DMS53 (cell line): Measurements from ENCODE around the gene SLC1A5.
A peak's percentile ranks its signal among the peaks of the same experiment; 100 is the strongest.

Source experiments
- DNase-seq: peaks from one replicate; lab custom pipeline; 2025; lab: John Stamatoyannopoulos, UW

The SLC1A5 gene

DNA sequence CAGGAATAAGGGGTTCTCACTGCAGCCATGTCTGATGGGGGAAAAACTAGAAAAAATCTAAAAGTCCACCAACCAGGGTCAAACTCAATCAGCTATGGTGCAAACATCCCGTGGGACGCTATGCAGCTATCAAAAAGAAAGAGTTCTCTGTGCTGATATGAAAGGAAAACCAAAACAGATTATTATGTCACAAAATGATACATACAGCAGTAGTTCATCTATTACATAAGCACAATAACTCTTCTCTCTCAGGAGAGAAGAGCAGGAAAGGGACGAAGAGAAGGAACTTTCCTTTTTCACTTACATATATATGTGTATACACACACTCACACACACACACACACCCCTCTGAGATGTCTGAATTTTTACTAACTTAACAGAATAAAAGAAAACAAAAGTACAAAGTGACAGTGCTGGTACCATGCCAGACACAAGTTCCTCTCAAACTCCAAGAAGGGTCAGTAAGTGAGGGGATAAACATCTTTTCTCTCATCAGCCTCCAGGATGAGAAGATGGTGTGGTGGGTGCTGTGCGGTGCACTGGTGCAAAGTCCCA is 45.4 kb downstream of the SLC1A5 start:
- DNase-seq = no peak

DNA sequence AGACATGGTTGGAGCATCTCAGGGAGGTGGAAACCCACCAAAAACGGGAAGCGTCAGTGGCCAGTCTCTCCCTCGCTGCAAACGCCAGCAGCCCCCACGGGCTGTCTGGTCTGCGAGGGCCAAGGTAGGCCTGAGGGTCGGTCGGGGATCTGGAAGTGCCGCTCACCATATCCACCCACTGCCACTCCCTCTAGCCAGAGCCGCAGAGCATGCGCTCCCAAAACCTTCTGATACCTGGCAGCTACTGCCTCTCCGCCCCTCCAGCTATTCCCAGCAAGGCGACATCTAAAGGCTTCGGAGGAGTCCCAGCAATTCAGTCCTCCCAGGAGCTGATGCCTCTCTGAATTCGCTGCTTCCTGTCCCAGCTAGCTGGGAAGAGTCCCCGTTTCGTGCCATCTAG is 46.9 kb downstream of the SLC1A5 start:
- DNase-seq = no peak

DNA sequence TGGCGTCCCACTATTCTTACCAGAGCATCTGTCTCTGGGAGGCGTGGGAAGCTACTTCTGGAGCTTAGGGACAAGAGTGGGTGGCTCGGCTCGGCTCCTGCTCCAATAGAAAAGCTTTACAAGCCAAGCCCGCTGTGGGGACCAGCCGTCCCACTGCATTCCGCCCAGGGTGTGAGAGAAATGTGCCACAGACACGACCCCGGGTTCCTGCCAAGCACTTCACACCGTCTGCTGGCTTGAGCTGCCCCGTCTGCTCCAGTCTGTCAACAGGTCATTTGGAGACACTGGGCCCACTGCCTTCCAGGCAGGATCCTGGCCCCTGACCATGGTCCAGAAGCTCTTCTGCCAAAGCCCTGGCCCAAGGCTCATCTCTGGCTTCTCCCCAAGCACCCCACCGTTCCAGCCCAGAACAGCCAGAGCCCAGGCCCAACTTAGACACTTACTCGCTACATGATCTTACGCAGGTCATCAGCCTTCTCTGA is 49.1 kb downstream of the SLC1A5 start:
- DNase-seq = no peak

DNA sequence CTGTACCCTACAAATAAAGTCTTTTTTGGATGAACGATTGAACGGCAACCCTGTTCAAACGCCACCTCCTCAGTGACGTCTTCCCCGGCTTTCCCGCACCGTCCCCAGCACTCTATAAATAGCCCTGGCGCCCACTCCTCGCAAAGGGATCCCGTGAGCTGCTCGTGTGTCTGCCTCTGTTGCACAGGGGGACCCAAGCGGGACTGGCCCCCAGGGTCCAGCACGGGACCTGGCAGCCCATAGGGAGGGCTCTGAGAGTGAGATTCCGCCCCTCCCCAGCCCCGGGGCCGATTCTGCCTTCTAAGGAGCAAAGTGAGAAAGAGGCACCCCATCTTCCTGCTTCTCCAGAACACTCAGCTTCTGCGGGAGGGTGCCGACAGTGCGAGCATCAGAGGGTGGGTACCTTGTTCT is 50.6 kb downstream of the SLC1A5 start:
- no peak for DNase-seq

DNA sequence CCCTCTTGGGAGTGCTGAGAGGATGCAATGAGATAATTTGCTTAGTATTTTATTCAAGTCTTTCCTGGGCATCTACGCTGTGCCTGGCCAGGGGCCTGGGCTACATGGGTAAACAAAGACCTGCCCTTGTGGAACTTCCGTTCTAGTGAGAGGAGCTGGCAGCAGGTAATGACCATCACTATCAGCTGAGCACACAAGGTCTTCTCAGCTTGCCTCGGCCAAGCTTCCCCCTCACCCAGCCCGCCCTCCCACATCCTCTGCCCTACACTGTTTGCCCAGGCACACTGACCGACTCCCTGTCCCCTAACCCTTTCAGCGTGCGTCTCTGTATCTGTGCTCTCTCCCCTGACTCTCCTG is 51.1 kb downstream of the SLC1A5 start:
- DNase-seq = no peak

DNA sequence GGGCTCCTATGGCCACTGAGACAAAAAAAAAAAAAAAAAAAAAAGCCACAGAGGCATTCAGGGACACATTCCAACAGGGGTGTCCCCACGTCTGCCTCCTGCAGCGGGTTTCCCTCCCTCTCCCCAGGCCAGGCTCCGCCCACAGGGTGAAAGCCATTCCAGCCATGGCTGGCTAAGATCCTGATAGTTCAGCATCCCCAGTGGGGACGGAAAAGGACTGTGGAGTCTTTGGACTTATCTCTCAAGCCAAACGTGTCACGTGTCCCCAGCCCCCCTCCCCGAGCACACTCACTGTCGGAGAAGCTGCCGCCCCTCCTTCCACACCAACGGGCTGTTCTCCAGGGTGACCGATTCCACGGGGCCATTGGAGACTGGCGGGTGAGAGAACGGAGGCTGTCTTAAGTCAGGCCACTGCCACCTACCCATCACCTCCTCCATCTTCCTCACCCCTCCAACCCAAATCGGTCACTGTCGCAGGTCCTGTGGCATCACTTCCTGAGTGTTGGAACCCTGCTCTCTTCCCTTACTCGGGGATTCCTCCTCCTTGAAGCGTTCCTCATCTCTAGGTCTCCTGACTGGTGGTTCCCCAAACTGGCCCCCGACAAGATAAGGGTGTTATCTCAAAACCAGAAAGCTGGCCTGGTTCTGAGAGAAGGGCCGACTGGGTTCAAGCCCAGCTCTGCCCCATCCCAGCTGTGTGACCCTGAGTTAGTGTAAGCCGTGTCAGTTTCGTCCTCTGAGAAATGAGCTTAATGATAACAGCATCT is 51.7 kb downstream of the SLC1A5 start:
- peak; percentile 16 for DNase-seq

DNA sequence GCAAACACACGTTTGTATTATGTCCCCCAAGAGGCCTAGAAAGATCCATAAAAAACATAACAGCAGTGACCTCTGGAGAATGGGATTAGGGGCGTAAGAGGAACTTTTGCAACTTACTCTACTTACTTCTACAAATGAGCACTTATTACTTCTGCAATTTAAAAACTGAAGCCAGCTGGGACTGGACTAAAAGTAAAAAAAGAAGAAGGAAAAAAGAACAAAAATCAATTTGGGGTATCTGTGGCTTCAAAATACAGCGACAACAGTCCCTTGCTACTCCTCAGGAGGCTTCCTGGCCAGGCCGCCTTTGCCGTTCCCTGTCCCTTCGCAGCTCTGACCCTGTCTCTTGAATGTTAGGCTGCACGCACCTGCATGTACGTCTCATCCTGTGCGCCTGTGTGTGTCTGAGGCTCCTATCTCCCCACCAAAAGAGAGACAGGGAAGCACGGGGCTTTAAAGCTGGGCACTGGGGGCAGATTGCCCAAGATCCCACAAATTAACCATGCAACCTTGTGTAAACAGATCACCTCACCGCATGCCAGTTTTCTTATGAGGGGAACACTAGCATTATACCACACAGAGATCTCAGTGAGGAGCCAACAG is 54.6 kb downstream of the SLC1A5 start:
- no peak for DNase-seq

DNA sequence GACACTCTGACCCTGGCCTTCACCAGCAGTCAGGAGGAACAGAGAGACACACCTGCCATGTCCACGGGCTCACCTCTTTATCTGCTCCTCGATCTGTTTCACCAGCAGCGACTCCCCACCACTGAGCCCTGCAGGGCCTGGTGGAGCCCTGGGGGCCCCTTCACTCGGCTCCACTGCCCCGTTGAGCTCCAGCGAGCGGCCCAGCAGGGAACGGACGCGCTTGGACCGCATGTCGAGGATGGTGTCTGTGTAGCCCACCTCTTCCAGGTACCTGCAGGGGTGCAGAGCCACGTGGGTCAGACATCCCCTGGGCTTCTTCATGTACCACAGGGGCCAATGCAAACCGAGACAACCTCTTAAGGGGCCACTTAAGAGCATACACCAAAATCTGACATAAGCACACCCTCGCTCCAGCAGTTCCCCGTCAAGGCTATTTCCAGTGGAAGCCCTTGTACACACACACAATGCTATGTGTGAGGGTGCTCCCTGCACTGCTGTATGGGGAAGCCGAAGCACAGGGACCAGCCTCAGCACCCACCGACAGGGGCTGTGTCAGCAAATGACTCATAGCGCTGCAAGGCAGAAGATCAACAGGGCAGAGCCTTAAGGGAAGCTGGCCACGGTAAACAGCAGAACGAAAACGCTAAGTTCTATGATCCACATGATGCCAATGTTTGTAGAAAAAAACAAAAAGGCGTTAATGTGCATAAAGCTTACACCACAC is 55.3 kb downstream of the SLC1A5 start:
- DNase-seq = no peak

DNA sequence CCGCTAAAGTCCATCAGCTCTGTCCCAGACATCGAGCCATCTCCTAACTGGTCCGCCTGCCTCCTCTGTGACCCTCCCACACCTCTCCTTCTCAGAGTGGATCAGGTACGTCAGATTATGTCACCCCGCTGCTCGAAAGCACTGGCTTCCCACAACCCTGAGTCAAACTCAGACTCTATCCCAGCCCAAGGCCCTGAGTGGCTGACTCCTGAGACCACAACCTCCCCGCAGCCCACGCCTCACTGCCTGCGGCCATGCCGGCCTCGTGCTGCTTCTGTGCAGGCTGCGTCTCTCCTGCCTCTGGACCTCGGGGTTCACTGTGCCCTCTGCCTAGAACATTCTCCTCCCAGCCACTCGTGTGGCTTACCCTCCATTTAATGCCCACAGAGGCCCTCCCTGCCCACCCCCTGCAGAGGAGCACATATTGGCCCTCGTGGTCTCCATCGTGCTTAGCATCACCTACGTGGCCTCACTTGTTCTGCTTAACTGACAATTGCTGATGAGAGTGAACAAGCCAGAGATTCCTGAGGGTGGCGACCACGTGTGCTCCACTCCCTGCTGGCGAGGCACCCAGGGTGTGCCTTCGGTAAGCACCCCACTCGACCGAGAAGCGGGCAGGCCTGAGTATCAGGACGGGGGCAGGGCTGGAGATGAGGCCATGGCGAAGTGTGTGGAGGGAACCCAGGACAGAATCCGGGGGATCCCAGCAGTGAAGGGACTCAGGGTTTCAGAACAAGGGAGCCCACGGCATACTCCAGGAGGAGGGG is 56.0 kb downstream of the SLC1A5 start:
- no peak for DNase-seq

DNA sequence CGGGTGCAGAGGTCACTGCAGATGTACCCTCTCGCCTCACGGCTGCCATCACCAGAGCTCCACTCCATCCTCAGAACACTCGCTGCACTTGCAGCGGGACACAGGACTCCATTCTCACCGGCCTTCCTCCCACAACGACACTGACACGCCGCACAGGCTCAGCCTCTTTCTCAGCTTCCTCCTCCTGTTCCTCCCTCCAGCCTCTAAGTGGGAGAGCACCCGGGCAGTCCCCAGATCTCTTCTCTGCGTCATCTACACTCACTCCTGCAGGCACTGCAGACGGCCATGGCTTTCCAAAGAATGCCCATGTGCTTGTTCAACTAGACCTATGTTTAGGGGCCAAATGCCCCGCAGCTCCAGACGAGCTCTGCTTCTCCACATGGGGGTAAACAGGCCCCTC is 56.8 kb downstream of the SLC1A5 start:
- no peak for DNase-seq

DNA sequence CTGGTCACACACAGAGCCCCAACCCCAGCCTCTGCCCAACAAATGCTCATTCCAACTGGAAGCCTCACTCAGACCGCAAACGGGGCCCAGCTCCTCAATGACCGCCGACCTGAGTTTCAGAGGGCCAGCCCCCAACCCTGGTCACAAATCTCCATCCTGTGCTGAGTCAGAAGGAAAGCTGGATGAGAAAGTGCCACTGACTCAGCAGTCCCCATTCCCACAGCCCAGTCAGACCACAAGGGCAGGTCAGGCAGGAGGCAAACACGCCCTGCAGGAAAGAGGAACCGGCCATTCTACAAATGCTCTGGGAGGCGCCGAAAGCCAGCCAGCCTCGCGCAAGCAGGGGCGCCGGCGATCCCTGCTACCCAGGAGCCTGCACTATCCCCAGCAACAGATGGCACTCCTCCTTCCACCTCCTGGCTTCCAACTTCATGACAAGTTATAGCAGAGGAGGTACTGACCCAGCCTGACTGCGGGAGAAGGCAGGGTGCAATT is 57.3 kb downstream of the SLC1A5 start:
- DNase-seq = peak; percentile 30

DNA sequence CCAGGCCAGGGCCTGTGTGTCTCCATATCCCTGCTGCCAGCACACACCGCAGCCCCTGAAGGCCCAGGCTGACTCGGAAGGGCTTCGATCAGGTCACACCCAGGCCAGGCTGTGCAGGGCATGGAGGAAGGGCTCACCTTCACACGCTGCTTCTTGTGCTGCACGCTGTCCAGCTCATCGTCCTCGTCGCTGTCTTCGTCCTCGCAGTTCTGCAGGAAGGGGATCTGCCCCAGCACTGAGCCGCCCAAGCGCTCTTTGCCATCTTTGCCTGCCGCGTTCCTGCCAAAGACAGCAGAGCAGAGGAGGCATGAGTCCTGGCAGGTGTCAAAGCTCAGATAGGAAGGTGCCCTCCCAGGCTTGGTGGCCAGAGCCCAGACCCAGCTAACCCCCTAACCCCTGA is 57.8 kb downstream of the SLC1A5 start:
- DNase-seq = no peak

DNA sequence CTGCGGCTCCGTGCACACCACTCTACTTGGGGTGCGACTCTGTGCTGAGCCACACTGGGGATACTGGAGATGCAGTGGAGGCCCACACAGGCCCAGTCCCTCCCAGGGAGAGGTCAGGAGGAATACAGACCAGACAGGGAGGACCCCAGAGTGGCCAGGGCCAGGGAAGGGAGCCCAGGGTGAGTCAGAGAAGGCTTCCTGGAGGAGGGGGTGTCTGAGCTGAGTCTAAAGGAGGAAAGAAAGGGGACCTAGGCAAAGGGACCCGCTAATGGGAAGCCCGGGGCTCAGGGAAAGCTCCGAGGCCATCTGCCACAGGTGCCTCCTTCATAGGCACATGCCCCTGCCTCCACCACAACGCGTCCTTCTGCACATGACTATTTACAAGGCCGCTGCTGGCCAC is 58.2 kb downstream of the SLC1A5 start:
- no peak for DNase-seq

DNA sequence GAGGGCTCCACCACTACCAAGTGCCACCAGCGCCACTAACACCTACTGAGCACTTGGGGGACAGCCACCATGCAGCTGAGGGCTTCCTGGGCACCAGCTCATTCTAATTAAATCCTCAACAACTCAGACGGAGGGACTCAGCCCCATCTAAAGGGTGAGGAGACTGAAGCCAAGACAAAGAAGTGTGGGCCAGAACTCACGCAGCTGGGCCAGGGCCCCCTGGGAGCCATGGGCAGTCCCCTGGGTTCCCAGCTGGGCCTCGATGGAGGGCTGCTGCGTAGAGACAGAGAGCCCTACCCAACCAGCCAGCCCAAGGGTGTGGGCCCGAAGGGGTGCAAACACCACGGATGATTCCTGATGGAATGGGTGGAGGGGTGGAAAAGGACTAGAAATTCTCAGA is 58.7 kb downstream of the SLC1A5 start:
- DNase-seq = no peak

DNA sequence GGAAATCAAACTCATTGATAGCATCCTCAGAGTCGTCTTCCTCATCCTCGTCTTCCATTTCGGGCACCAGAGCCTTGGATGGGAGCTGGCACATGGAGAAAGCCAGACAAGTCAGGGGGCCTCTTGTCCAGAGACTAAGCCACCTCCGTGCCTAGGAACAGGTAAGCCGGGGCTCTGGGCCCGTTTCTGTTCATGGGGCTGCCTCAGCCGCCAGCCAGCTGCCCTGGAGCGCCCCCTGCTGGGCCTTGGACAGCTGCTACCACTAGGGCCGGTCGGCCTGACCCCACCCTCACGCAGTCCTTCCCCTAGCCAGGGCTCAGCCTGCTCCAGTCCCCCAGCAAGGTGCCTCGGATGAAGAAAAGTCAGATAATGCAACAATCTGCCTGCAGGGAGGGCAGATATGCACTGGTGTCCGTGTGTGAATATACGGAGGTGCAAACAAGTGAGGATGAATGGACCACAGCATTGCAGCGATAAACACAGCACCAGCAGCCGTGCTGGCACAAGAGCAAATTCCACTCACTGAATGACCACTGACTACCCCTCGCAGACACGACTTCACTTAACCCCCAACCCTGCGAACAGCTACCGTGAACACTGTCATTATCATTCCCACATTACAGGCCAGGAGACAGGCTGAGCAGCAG is 59.6 kb downstream of the SLC1A5 start:
- peak; percentile 85 for DNase-seq

DNA sequence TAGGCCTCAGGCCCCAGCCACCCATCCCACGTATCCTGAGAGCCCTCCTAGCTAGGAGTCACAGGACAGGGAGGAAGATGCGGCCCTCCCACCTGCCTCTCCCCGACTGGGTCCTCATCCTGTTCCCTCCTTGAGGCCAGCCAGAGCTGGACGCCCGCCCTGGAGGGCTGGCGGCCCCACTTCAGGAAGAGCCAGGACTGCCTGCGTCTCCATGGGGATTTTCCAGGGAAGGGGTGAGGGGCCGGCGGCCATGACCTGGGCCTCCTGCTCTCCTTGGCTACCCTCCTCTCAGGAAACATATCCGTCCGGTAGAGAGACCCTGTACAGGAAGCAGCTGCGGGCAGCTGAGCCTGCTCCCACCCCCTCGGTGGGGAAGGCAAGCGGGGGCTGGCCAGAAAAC is 60.2 kb downstream of the SLC1A5 start:
- DNase-seq = no peak

DNA sequence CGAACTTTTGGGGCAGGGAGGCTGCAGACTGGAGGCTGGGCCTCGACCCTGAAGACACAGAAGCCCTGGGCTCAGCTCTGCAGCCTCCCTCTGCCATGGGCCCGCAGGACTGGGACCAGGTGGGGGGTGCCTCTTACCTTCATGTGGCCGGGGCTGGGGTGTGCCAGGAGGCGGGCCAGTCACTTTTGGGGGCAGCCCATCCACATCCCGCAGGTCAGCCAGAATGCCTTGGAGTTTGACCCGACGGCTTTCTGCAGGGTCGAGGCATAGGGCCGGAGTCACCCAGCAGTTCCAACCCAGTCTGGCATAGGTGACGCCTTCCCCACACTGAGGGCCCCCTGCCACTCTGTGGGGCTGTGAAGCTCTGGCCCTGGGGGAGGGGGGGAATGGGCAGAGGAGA is 60.6 kb downstream of the SLC1A5 start:
- no peak for DNase-seq

DNA sequence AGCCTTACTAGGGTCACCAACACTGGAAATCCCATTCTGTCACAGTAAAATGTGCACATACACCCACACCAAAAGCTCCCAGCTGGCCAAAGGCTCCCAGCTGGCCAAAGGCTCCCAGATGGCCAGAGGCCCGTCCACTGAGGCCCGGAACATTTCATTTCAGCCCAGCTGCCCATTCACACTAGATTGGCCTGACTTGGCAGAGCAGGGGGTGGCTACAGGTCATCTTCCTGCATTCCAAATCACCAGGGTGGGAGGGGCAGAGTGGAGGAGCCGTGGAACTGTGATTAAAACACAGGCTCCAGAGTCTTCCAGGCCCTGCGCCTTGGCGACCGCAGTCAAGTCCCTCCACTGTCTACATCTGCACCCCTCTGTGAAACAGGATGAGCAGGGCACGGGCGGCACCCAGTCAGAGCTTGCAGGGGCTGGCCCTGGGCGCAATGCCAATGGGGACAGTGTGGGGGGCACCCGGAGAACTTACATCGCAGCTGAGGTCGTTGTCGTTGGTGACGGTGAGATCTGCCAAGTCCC is 61.4 kb downstream of the SLC1A5 start:
- DNase-seq = no peak

DNA sequence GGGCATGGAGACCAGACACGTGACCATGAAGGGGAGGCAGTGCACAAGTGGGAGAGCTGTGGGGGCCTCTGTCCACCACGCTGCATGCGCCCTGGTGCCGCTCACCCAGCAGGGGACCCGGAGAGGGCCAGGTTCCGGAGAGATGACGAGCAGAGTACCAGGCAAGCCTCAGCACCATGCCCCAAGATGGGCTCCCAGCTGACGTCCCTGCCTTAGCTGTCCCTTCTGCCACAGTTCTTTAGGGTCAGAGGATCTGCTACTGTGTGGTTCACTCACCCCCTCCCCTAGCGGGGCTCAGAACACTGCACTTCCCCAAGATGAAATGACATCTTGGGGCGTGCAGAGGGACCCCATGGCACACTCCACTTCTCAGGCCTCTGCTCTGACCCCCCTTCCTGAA is 61.8 kb downstream of the SLC1A5 start:
- DNase-seq = no peak

DNA sequence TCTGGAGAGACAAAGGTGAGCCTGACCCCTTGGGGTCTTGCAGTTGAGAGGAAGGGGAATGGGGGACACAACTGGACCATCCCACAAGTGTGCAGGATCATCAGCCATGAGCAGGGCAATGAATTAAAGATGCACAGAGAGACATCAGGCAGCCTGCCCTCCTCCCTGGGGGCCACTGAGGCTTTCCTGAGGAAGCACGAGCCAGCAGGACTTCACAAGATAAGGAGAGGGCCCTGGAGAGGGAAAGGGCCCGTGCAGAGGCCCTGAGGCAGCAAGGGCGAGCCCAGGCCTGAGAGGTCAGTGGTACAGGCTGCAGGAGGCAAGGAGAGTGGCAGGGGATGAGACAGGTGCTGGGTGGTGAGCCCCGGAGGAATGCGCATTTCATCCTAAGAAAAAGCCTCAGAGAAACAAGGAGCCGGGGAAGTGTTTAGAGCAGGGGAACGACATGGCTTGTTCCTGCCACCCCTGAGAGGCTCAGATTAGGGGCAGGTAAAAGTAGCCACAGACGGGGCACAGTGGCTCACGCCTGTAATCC is 62.5 kb downstream of the SLC1A5 start:
- no peak for DNase-seq
